Activated CD4-positive, alpha-beta T cell treated with anti-CD3 and anti-CD28 coated beads, Interleukin-2, amount 10 ng/mL, durations not matched to agents 24 days and 14 days (primary cell): Measurements from ENCODE around the gene KIF14. TPM values are rescaled to one million over a fixed set of nuclear protein-coding genes. Genes with fewer than 3 reads are reported as not detected.
"Not testable (repeated sequence)": the region's sequence is repeated elsewhere in the genome, so short reads cannot be mapped to it uniquely, and the experiment has no call there.

Source experiments
- DNase-seq: peaks from one replicate; pipeline ENCODE4 v3.0.0; 2022
- H3K27ac Mint-ChIP-seq: one replicate; pipeline ENCODE4 v1.8.0; 2022; ENCODE audit warnings: mild to moderate bottlenecking, mixed read lengths
- H3K27me3 Mint-ChIP-seq: one replicate; pipeline ENCODE4 v1.8.0; 2022; ENCODE audit warnings: mixed read lengths
- H3K36me3 Mint-ChIP-seq: one replicate; pipeline ENCODE4 v1.8.0; 2022; ENCODE audit warnings: low read depth, mild to moderate bottlenecking, mixed read lengths
- H3K4me1 Mint-ChIP-seq: one replicate; pipeline ENCODE4 v1.8.0; 2021; ENCODE audit warnings: mixed read lengths
- H3K4me3 Mint-ChIP-seq: one replicate; pipeline ENCODE4 v1.8.0; 2022; ENCODE audit warnings: mild to moderate bottlenecking, moderate library complexity, mixed read lengths
- H3K9me3 Mint-ChIP-seq: one replicate; pipeline ENCODE4 v1.8.0; 2021; ENCODE audit warnings: mixed read lengths
- intact Hi-C: fragments of 100-400 bp; cut with micrococcal nuclease; formaldehyde crosslinking; loops from one replicate; pipeline ENCODE4 v1.15.1; 2023
- total RNA-seq: library from RNA; stranded (reverse); gene quantifications from 2 replicates; pipeline ENCODE4 v1.2.3, GENCODE V29; 2022

The KIF14 gene
- total RNA-seq, 1 donor from 2014 or later = 11.6 TPM

DNA sequence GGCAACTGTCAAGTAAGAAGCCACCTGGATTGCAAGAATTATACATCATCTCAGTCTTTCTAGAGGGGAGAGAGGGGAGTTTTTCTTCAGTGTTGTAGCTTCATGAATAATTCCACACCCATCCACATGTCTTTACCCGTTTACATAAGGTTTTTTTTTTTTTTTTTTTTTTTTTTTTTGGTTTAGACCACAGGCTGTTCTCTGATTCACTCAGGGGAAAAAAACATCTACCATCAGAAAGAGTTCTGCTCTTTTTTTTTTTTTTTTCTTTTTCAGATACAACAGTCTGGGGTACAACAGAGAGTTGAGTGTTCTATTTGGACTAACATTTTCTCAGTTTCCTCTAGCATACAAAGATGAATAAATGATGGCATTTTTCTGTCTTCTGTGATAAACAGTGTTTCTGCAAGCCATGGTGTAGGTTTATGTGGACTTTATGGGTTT is 4.9 kb upstream of the KIF14 start:
- H3K9me3 Mint-ChIP-seq = no peaks in the 10 kb centered on the region
- H3K27me3 Mint-ChIP-seq = peaks cover 8% of the 10 kb centered on the region
- H3K27ac Mint-ChIP-seq = peak overlapping the region; percentile 82
- peak; percentile 56 for DNase-seq
- no peaks in the 10 kb centered on the region for H3K36me3 Mint-ChIP-seq
- H3K4me3 Mint-ChIP-seq = peak overlapping the region; percentile 9
- intact Hi-C loops = loop anchor here (1.0 to 5.0 kb wide), 4 partner anchors 27 to 473 kb away; partner anchors contain the start of gene DDX59
- peaks cover 37% of the 10 kb centered on the region for H3K4me1 Mint-ChIP-seq

DNA sequence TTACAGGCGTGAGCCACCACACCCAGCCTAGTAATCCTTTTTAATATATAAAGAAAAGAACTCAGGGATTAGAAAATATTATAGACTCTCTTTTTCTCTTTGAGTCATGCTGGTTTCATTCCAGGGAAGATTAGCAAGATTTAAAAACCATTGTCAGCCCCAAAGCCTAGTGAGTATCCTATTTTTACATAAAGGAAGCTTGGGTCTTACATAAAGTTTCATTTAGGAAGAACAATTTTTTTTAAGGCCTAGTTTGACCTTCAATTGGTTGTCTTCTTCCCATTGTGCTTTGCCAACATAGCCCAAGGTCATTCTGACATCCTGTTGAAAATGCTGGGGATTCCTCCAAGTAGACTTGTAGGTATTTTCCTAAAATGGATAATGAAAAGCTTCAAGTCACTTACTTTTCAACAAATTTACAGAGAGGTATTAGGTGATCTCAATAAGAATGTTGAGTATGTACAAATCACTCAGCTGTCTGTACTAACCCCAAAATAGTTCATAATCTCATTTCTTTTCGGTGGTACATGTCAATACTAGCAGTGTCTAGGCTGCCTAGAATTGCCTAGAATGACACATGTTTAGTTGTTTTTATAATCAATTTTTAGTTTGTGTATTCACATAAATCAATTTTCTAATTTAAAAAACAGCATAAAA is 4.3 kb upstream of the KIF14 start:
- Mint-ChIP-seq H3K27ac (peak overlapping the region; percentile 82), H3K27me3 (peaks cover 6% of the 10 kb centered on the region), H3K4me3 (no peak overlapping the region), H3K9me3 (no peaks in the 10 kb centered on the region), H3K36me3 (peaks cover 2% of the 10 kb centered on the region), H3K4me1 (peaks cover 40% of the 10 kb centered on the region)
- intact Hi-C loops = loop anchor here (1.0 to 5.0 kb wide), 6 partner anchors 28 to 473 kb away; partner anchors contain the start of genes DDX59 and KIF21B
- DNase-seq = peak; percentile 45

DNA sequence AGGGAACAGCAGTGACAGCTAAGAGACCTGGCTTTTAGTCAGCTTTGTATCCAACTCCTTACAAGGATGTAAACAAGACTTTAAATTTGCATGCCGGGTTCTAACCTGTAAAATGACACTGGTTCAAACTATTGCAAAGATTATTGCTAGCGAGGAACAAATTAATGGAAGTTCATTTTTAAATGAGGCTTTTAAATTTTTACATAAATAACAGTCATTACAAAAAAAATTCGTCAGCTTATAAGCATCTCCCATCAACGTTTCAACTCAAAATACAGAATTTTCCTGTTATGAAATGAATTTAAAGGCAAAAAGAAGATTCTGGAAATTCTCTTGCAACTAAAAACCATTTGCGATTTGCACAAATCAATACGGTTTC is 668 bp downstream of the KIF14 start:
- Mint-ChIP-seq H3K27me3 (no peaks in the 10 kb centered on the region), H3K27ac (peak overlapping the region; percentile 95), H3K9me3 (no peaks in the 10 kb centered on the region), H3K36me3 (peaks cover 27% of the 10 kb centered on the region), H3K4me3 (peak overlapping the region; percentile 95), H3K4me1 (peaks cover 41% of the 10 kb centered on the region)
- peak; percentile 42 for DNase-seq
- intact Hi-C loops = loop anchor here (1.0 to 5.0 kb wide), 5 partner anchors 50 to 402 kb away; partner anchors contain the start of genes CAMSAP2 and KIF21B

DNA sequence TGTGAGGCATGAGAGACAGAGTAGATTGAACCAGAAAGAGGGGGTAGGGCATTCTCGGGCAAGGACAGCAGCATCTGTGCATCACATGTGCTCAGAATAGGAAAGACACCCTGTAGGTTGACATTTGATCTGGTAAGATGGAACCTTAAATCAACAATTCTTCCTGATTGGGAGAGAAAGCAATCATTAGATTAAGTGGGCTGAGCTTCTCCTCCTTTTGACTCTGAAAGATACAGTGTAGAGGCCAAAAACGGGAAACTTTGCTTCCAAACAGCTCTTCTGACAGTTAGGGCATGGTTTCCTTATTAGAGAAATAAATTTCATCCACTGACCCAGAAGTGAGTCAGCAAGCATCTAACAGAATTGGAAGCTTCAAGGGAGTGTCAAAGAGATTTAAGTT is 9.7 kb downstream of the KIF14 start:
- peak; percentile 27 for DNase-seq
- peaks cover 51% of the 10 kb centered on the region for H3K36me3 Mint-ChIP-seq
- intact Hi-C loops = no loop called here
- peaks cover 5% of the 10 kb centered on the region for H3K4me1 Mint-ChIP-seq
- no peaks in the 10 kb centered on the region for H3K9me3 Mint-ChIP-seq
- H3K27me3 Mint-ChIP-seq = no peaks in the 10 kb centered on the region
- H3K4me3 Mint-ChIP-seq = no peak overlapping the region
- H3K27ac Mint-ChIP-seq = no peak overlapping the region

GRCh38 chr1:200602632-200603031 is 17.9 kb downstream of the KIF14 start:
- no peaks in the 10 kb centered on the region for H3K27me3 Mint-ChIP-seq
- no peak overlapping the region for H3K4me3 Mint-ChIP-seq
- peaks cover 36% of the 10 kb centered on the region for H3K36me3 Mint-ChIP-seq
- H3K4me1 Mint-ChIP-seq = no peaks in the 10 kb centered on the region
- no peaks in the 10 kb centered on the region for H3K9me3 Mint-ChIP-seq
- intact Hi-C loops = no loop called here
- no peak overlapping the region for H3K27ac Mint-ChIP-seq
- no peak for DNase-seq

- intact Hi-C loops = no loop called here
- Mint-ChIP-seq H3K4me3 (no peak overlapping the region), H3K36me3 (peaks cover 29% of the 10 kb centered on the region), H3K4me1 (no peaks in the 10 kb centered on the region), H3K27ac (no peak overlapping the region), H3K9me3 (no peaks in the 10 kb centered on the region), H3K27me3 (no peaks in the 10 kb centered on the region)
- DNase-seq = no peak
These were observed 30.6 kb downstream of the KIF14 start for GRCh38 chr1:200590001-200590400.

DNA sequence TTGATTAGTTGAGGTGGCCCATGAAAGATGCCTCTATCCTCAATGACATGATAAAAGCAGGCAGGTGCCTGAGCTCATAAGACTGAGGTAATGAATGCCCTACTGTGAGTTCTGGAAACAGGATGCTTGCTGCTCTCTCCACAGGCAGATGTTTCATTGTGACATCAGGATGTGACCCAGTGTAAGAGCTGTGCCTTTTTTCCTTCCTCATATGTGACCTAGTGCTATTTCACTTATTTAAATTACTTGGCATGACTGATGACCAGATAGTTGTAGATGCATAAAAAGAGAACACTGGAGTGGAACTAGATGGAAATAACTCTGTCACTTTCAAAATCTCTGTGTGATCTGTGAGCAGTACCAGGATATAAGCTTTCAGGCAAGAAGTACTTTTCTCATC is 31.9 kb downstream of the KIF14 start:
- H3K9me3 Mint-ChIP-seq = no peaks in the 10 kb centered on the region
- no peak overlapping the region for H3K4me3 Mint-ChIP-seq
- intact Hi-C loops = no loop called here
- peaks cover 34% of the 10 kb centered on the region for H3K36me3 Mint-ChIP-seq
- no peaks in the 10 kb centered on the region for H3K27me3 Mint-ChIP-seq
- no peak overlapping the region for H3K27ac Mint-ChIP-seq
- no peak for DNase-seq
- no peaks in the 10 kb centered on the region for H3K4me1 Mint-ChIP-seq

DNA sequence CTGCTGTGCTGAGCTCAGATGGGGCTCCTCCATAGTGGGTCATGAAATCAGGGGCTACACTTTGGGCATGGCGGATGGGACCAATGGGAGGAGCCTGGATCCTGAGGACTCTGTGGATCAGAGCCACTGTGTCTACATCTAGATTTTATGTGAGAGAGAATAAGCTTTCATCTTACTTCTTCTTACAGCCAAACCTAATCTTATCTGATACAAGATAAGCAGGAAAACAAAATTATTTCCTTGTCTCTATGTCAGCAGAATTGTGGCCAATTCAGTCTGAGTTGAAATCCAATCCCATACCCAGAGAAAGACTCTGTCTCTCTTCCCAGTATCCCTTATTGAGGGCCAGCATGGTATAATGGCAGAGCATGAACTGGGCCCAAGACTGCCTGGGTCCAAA is 56.2 kb downstream of the KIF14 start:
- peak; percentile 24 for DNase-seq
- intact Hi-C loops = no loop called here
- Mint-ChIP-seq H3K27me3 (no peaks in the 10 kb centered on the region), H3K4me3 (no peak overlapping the region), H3K4me1 (peaks cover 12% of the 10 kb centered on the region), H3K9me3 (no peaks in the 10 kb centered on the region), H3K36me3 (peaks cover 21% of the 10 kb centered on the region), H3K27ac (no peak overlapping the region)

DNA sequence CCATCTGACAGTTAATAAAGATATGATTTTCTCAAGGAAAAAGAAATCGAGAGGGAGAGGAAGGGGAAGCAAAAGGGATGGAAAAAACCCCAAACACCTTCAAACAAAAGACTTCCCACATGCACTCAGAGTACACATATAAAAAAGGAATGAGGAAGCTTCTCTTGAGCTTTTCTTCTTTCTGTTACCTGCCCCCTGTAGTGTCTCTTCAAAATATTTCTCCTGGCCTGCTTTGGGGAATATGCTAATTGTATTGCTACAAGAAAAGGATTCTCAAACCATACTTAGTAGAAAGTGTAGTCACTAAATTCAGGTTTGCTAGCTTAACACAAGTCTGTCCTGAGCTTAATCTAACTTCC is 58.7 kb downstream of the KIF14 start:
- Mint-ChIP-seq H3K9me3 (no peaks in the 10 kb centered on the region), H3K4me1 (peaks cover 12% of the 10 kb centered on the region), H3K27ac (no peak overlapping the region), H3K4me3 (no peak overlapping the region), H3K36me3 (peaks cover 20% of the 10 kb centered on the region), H3K27me3 (no peaks in the 10 kb centered on the region)
- DNase-seq = peak; percentile 25
- intact Hi-C loops = no loop called here

DNA sequence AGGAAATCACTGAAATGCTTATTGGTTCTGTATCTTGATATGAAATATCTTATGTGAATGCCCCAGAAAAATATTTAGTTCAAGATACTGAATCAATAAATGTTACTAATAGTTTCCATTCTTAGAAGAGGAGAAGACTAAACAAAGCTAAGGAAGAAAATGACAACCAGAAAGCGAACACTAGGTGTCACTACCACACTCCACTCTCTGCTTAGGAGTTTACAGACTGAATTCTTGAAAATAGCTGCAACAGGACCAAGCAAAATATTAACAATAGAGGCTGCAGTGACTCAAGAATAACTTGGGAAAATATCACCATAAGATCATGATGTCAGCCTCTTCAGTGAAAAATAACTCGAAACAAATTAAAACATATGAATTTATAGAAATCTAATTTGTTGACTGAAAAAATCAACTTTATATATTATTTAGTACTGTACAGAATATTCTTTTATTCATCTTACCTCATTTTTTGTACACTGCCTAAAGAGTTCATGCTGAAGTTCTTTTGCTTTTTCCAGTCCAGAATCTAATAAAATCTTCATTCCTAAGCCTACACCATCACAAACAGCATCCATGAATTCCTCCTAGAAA is 61.6 kb downstream of the KIF14 start:
- peaks cover 13% of the 10 kb centered on the region for H3K36me3 Mint-ChIP-seq
- DNase-seq = peak; percentile 67
- no peaks in the 10 kb centered on the region for H3K9me3 Mint-ChIP-seq
- no peaks in the 10 kb centered on the region for H3K27me3 Mint-ChIP-seq
- no peak overlapping the region for H3K4me3 Mint-ChIP-seq
- peaks cover 12% of the 10 kb centered on the region for H3K4me1 Mint-ChIP-seq
- intact Hi-C loops = loop anchor here (1.0 to 5.0 kb wide), 3 partner anchors 62 to 278 kb away; partner anchors contain the start of gene KIF14
- H3K27ac Mint-ChIP-seq = no peak overlapping the region

DNA sequence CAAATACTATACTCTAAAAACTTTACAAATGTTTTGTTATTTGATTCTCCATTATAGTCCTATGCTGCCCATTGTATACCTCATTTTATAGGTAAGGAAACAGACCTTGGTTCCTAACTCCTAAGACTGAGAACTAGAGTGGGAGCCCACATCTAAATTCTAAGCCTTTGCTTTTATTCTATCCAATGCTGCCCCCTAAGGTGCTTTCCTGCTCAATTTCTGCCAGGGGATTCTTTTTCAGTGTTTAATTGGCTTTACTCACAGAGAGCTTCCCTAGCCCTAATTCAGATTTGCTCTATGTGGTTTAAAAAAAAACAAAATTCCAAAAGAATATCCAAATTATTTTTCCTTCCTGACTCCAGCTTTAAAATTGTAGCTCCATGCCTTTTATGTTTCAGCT is 64.5 kb downstream of the KIF14 start:
- H3K4me3 Mint-ChIP-seq = no peak overlapping the region
- H3K27me3 Mint-ChIP-seq = no peaks in the 10 kb centered on the region
- H3K27ac Mint-ChIP-seq = no peak overlapping the region
- intact Hi-C loops = loop anchor here (5.0 kb wide), 1 partner anchor 281 kb away; no protein-coding TSS in a partner anchor
- no peaks in the 10 kb centered on the region for H3K9me3 Mint-ChIP-seq
- H3K4me1 Mint-ChIP-seq = no peaks in the 10 kb centered on the region
- H3K36me3 Mint-ChIP-seq = peaks cover 16% of the 10 kb centered on the region
- no peak for DNase-seq

- intact Hi-C loops, H3K27me3 Mint-ChIP-seq, H3K4me3 Mint-ChIP-seq, H3K27ac Mint-ChIP-seq, H3K4me1 Mint-ChIP-seq, H3K9me3 Mint-ChIP-seq, DNase-seq: not testable (repeated sequence)
- H3K36me3 Mint-ChIP-seq = peaks cover 16% of the 10 kb centered on the region
These were observed 67.8 kb downstream of the KIF14 start for GRCh38 chr1:200552737-200553136.

DNA sequence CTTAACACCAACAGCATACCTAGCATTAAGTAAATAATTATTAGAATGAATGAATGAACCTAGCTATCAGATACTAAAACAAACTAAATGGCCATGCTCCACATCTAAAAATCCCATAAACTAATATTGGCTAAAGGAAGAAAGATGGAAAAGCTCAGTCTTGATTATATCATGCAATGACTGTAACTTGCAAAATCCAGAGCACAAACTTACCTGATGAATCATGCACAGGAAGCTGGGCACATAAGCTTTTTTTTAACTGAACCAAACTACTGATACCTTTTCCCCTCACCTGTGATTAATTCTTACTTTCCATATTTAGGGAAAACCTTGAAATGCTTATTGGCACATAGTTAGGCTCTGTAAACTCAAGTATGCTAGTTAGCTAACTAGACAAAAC is 70.2 kb downstream of the KIF14 start:
- intact Hi-C loops = no loop called here
- Mint-ChIP-seq H3K27ac (no peak overlapping the region), H3K36me3 (peaks cover 11% of the 10 kb centered on the region), H3K9me3 (no peaks in the 10 kb centered on the region), H3K27me3 (peaks cover 6% of the 10 kb centered on the region), H3K4me3 (no peak overlapping the region), H3K4me1 (peaks cover 8% of the 10 kb centered on the region)
- no peak for DNase-seq

DNA sequence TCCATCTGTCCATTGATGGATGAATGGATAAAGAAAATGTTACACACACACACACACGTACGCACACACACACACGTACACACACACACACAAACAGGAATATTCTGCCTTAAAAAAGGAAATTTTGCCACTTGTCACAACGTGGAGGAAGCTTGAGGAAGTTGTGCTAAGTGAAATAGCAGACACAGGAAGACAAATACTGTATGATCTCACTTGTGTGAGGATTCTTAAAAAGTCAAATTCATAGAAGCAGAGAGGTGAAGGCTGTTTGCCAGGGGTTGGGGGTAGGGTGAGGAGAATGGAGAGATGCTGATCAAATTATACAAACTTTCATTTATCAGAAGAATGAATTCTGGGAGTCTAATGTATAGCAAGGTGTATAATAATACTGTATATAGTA is 73.2 kb downstream of the KIF14 start:
- H3K36me3 Mint-ChIP-seq = peaks cover 4% of the 10 kb centered on the region
- H3K9me3 Mint-ChIP-seq = no peaks in the 10 kb centered on the region
- H3K27ac Mint-ChIP-seq = no peak overlapping the region
- intact Hi-C loops = no loop called here
- no peak overlapping the region for H3K4me3 Mint-ChIP-seq
- DNase-seq = no peak
- peaks cover 8% of the 10 kb centered on the region for H3K4me1 Mint-ChIP-seq
- H3K27me3 Mint-ChIP-seq = peaks cover 6% of the 10 kb centered on the region
